Stomach (tissue), 4 donors: ENCODE measurements around the gene DLG2.
"Not testable (repeated sequence)": the region's sequence is repeated elsewhere in the genome, so short reads cannot be mapped to it uniquely, and the experiment has no call there.

ENCODE experiments used
- EP300 ChIP-seq: sonication (generic); formaldehyde crosslinking; IDR thresholded peaks from one replicate; pipeline ENCODE4 v1.6.1; 2017; ENCODE audit warnings: antibody characterized with exemption
- POLR2A ChIP-seq, 4 donors: fragments of 450-650 bp; IDR thresholded peaks; one replicate each; pipeline ENCODE4 v1.6.1; 2016; ENCODE audit warnings: antibody characterized with exemption in 4 of 4, control low read depth in 2 of 4, mild to moderate bottlenecking in 1 of 4, moderate library complexity in 1 of 4
- TF ChIP-seq, protein P1 (sequence below), 7 experiments: fragments of 450-650 bp in 4 of 7; fragments of 200-600 bp in 3 of 7; sonication (generic) in 3 of 7; IDR thresholded peaks; one replicate each; pipeline ENCODE4 v1.5.1; 2016 to 2019; ENCODE audit warnings: antibody characterized with exemption in 7 of 7, control low read depth in 2 of 7, mild to moderate bottlenecking in 1 of 7

DNA sequence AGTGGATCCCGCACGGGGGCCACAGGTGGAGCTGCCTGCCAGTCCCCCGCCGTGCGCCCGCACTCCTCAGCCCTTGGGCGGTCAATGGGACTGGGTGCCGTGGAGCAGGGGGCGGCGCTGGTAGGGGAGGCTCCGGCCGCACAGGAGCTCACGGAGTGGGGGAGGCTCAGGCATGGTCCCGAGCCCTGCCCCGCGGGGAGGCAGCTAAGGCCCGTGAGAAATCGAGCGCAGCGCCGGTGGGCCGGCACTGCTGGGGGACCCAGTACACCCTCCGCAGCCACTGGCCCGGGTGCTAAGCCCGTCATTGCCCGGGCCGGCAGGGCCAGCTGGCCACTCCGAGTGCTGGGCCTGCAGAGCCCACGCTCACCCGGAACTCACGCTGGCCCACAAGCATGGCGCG, 1318.7 kb downstream of the DLG2 start:
- TF ChIP-seq POLR2A (IDR thresholded peaks at IDR 0.05); EP300: not testable (repeated sequence)
- TF ChIP-seq, protein P1, sequence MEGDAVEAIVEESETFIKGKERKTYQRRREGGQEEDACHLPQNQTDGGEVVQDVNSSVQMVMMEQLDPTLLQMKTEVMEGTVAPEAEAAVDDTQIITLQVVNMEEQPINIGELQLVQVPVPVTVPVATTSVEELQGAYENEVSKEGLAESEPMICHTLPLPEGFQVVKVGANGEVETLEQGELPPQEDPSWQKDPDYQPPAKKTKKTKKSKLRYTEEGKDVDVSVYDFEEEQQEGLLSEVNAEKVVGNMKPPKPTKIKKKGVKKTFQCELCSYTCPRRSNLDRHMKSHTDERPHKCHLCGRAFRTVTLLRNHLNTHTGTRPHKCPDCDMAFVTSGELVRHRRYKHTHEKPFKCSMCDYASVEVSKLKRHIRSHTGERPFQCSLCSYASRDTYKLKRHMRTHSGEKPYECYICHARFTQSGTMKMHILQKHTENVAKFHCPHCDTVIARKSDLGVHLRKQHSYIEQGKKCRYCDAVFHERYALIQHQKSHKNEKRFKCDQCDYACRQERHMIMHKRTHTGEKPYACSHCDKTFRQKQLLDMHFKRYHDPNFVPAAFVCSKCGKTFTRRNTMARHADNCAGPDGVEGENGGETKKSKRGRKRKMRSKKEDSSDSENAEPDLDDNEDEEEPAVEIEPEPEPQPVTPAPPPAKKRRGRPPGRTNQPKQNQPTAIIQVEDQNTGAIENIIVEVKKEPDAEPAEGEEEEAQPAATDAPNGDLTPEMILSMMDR (IDR thresholded peaks at IDR 0.05) = not testable (repeated sequence)
